COLO668 (cell line): ENCODE measurements around the gene LMF1.
"Not testable (repeated sequence)": the region's sequence is repeated elsewhere in the genome, so short reads cannot be mapped to it uniquely, and the experiment has no call there.

Source experiments
- DNase-seq: peaks from one replicate; lab custom pipeline; 2025; ENCODE audit not compliant: unreplicated experiment; lab: John Stamatoyannopoulos, UW

Gene LMF1

GRCh38 chr16:972316-973002 is 1.7 kb upstream of the LMF1 start:
- no peak for DNase-seq

GRCh38 chr16:971981-972315 is 1.2 kb upstream of the LMF1 start:
- no peak for DNase-seq

GRCh38 chr16:971582-971905 is 760 bp upstream of the LMF1 start:
- DNase-seq = no peak

GRCh38 chr16:970386-970765 is 408 bp downstream of the LMF1 start:
- peak; percentile 58 for DNase-seq

GRCh38 chr16:969508-970385 is 1.0 kb downstream of the LMF1 start:
- peak; percentile 48 for DNase-seq

DNA sequence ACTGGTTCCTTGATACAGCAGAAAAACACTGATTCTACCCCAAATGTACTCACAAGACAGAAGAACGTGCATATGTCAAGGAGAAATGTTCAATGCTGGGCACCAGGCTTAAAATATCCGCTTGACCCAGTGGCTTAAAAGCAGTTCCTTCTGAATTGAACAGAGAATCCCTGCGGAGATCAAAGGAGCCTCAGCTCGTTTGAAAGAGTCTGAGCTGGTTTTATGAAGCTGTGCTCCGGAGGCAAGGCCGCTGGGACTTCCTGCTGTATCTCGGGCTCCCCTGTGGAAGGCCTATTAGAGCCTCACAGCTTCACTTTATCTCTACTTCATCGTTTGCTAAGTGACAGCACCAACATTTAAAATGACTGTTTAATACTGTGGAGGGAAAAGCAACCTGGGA is 2.2 kb downstream of the LMF1 start:
- DNase-seq = no peak

- no peak for DNase-seq
These were observed 3.1 kb downstream of the LMF1 start for GRCh38 chr16:967546-968295.

DNA sequence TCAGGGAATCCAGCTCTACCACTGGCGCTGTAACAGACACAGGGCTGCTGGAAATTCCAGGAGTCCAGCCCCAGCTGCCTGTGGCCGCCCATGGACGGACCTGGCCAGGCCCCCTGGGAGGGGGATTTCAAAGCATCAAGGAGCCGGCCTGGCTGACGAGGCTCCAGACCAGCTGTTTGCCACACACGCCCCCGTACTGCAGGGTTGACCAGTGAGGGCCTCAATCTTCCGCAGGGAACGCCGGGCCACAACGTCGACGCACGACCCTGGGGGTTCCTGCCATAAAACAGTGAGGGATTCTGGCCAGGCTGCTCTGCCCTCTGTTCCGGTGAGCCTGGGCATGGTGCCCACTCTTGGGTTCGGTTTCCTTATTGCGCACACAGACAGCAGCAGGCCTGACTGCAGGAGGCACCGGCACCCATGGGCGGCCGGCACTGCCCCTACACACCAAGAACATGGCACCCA is 3.7 kb downstream of the LMF1 start:
- DNase-seq = no peak

DNA sequence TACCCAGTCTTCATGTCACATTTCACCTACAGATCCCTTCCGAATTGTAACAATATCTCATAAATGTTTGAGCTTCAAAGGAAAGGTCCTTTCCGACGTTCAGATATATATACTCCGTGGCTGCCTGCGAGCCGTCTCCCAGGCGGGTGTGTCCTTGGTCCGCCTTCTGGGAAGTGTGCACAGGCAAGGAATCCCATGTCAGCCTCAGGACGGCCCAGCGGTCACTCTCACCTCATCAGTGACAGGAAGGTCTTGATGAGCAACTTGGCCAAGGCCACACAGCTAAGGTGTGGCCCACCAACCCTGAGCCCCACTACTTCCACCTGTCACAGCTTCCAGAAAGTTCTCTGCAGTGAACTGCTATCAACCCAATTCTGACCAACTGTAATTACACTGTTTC is 4.3 kb downstream of the LMF1 start:
- no peak for DNase-seq

- DNase-seq = no peak
These were observed 4.7 kb downstream of the LMF1 start for GRCh38 chr16:966035-966434.

- no peak for DNase-seq
These were observed 5.3 kb downstream of the LMF1 start for GRCh38 chr16:965487-965886.

GRCh38 chr16:965036-965395 is 5.8 kb downstream of the LMF1 start:
- DNase-seq = no peak

DNA sequence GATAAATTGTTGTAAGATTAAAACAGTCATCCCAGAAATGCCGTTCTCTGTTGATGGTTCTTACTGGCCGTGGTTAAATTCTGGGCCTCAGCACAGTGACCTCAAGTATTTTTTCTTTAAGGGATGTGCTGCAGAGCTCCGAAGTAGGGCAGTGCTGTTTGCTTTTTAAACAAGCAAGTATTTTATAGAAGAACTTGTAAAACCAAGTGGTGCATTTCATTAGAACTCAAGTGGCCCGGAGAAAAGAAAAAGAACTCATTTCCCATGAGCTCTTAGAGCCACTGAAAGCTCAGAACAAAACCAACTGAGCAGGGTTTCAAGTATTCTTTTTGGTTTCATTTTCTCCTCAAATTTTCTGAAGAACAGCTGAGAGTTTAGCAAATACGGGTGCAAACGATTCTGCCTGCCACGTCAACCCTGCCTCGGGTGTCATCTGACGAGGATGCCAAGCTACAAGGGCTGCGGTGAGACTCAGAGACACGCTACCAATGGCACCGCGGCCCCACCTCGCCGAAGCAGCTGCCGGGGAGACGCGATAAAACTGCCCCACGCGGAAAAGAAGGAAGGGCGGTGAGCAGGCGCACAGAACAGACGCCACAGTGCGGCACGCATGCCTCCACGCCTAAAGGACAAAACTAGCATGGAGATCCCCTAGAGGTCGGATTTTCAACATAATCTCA is 6.3 kb downstream of the LMF1 start:
- DNase-seq = no peak

- no peak for DNase-seq
These were observed 6.9 kb downstream of the LMF1 start for GRCh38 chr16:963913-964312.

DNA sequence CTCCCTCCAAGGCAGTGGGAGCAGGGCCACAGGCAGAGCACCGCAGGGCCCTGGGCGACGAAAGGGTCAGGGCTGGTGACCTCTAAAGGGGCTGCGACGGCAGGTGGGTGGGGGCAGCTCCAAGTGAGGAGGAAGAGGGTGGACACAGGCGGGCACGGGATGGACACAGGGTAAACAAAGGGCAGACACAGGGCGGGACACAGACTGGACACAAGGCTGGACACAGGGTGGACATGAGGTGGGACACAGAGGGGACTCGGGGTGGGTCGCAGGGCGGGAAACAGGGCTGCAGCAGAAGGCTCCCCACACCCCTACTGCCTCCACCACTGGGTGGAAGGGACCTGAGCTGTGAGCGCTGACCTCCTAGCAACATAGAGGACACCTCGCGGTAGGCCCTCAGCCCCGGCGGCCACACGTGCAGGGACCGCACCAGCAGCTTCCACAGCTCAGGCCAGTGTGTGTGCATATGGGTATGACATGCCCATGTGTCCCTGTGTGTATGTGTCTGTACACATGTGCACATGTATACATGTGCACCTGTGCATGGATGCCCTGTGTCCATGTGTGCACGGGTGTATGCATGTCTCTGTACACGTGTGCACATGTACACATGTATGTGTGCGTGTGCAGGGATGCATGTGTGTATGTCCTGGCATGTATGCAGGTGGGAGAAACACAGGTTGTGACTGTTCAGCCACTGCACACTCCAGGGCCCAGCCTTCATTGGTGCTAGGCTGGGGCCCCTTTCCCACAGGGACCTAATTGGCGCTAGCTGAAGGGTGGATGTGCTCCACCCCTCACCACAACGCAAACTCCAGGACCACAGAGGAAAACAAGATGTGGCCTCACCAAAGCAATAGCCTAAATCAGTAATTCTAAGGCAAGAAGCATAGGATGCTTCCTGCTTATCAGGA is 7.6 kb downstream of the LMF1 start:
- no peak for DNase-seq

GRCh38 chr16:962366-962765 is 8.4 kb downstream of the LMF1 start:
- DNase-seq = no peak

DNA sequence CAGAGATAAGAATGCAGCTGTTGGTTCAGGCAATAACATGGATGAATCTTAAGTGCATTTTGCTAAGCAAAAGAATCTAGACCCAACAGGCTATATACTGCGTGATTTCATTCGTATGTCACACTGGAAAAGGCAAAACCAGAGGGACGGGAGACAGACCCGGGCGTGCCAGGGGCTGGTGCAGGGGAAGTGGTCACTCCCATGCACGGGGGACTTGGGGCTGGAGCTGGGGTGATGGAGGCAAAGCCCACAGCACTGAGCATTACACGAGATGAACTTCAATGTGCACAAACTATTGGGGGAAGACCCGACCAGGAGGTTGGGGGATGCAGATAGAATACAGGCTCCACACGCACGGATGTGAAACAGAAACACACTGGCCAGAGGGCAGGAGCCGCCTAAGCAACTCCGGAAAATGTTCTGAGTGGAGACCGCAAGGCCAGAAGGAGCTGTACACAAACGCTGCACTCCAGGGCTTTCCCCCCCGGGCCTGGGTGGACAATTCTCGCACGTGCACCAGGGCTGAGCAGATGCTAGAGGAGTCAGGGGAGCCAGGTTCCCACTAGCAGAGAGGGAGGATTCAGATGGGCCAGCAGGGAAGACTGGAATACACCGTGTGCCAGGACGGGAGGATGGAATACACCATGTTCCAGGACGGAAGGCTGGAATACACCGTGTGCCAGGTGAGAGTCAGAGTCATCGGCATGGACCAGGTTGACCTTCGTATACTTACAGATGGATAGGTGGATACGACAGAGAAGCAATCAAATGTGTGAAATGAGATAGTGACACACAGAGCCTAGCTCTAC is 11.3 kb downstream of the LMF1 start:
- DNase-seq = no peak

DNA sequence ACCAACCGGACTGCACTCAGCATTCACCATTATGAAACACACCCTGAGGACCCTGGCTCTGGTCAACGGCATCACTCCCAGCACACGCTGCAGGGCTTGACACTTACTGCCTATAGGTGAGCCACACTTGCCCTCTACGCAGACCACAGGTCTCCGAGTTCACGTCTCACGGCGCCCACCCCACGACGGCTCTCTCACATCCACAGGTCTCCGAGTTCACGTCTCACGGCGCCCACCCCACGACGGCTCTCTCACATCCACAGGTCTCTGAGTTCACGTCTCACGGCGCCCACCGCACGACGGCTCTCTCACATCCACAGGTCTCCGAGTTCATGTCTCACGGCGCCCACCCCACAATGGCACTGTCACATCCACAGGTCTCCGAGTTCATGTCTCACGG is 15.0 kb downstream of the LMF1 start:
- not testable (repeated sequence) for DNase-seq

- not testable (repeated sequence) for DNase-seq
These were observed 17.0 kb downstream of the LMF1 start for GRCh38 chr16:953818-954217.

DNA sequence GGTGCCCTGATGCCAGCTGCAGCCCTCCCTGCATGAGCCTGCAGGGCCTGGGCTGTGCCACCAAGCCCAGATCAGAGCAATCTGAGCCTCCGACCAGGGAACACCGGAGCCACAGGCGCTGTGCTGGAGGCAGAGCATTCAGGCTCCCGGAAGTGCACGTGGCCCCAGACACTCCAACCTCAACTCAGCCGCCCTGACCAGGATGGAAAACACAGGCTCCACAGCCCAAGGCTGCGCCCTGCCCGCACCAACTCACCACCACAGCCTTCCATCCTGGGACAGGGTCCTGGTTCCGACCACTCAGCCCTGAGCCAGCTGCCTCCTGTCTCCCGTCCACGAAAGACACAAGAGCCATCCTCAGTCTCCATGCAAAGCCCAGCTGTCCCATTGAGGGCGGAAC is 18.5 kb downstream of the LMF1 start:
- DNase-seq = no peak
